Right ventricle myocardium inferior (tissue), 1 donor: Measurements from ENCODE around the gene IRF1. TPM values are rescaled to one million over a fixed set of nuclear protein-coding genes. Genes with fewer than 3 reads are reported as not detected.

Experiments
- ATAC-seq: fragments of 200-7000 bp; cut with Tn5 transposase; one replicate; pipeline ENCODE4 v1.9.1; 2020; ENCODE audit warnings: mild to moderate bottlenecking, moderate library complexity
- DNase-seq: peaks from one replicate; pipeline ENCODE4 v3.0.0; 2021; ENCODE audit errors: missing footprints
- intact Hi-C: fragments of 100-400 bp; cut with DNase I; formaldehyde crosslinking; loops from one replicate; pipeline ENCODE4 v1.11.0; 2022
- total RNA-seq: library from RNA; stranded (reverse); fragmentation: NEBNext Ultra II Directional; extraction: Animal tissue kit (Norgen Biotek cat#: 25700); gene quantifications from one replicate; pipeline ENCODE4 v1.2.1, GENCODE V29; 2021
- donor health status: DM: no; HTN: yes; CAD: no; lungs with severe emphysema.

Gene IRF1
- total RNA-seq, 1 donor from 2014 or later = 12.7 TPM

GRCh38 chr5:132480042-132480441 lies 10.5 kb downstream of the IRF1 start:
- ATAC-seq = no peak
- intact Hi-C loops = no loop called here
- no peak for DNase-seq

DNA sequence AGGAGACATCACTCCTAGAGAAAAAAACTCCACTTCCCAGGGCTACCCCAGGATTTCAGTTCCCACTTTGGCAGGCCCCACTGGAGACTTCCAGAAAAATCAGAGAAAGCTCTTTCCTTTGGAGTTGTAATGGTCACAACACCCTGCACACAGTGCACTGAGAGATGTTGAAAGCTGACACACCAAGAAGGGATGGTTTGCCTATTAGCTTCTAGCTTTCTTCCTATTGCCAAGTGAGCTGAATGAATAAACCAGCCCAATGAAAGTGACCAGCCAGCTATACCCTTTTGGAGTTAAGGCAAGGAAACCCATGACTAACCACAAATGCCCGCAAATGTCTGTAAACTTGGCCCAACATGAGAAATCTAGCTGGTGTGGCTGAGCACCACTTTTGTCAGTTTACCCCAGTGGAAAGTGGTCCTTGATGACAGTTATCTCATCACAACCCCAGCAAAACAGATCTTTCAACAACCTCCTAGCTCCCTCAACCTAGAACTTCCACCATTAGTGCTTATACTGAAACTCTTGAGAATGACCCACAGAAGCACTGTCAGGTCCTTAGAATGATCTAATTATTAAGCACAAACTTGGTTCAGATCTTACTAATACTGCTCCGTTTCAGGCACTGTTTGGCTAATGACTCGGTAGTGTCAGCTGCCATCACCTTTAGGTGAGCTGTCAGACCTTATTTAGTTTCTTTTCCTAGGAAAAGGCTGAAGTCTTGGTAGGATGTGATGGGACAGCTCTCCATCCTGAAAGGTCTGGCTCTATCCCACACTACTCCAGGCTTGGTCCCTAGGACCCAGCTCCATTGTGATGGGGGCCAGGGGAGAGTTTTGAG lies 11.2 kb downstream of the IRF1 start:
- no peak for ATAC-seq
- DNase-seq = no peak
- intact Hi-C loops = loop anchor here (5.0 kb wide), 1 partner anchor 52 kb away; no protein-coding TSS in a partner anchor

- DNase-seq (no peak), ATAC-seq (no peak)
- intact Hi-C loops = loop anchor here (5.0 kb wide), 1 partner anchor 51 kb away; no protein-coding TSS in a partner anchor
These were observed 12.2 kb downstream of the IRF1 start for GRCh38 chr5:132478366-132478871.

DNA sequence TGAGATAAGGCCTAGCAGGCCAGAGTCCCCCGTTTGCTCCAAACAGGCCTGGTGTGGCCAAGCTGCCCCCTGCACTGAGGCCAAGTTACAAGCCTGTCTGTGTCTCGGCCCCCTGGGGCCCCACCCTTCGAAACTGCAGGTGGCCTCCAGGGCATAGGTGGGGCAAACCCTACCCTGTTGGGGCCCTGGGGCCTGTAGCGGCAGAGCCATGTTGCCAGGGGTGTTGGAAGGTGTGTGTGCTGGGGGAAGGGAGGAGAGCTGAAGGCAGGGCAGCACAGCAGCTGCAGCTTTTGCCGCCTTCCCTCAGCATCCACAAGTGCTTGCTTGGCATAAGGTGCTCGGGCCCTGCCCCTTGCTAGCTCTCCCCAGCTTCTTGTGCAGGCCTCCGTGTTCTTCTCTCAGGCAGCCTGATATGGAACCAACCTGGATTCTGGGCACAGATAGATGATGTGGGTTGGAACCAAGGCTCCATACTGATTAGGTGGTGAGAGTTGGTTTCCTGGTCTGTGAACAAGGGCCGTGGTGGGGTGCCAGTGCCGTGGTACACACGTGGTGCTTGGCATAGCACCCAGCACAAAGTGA lies 12.7 kb downstream of the IRF1 start:
- intact Hi-C loops = loop anchor here (5.0 kb wide), 1 partner anchor 51 kb away; no protein-coding TSS in a partner anchor
- ATAC-seq = no peak
- DNase-seq = no peak

DNA sequence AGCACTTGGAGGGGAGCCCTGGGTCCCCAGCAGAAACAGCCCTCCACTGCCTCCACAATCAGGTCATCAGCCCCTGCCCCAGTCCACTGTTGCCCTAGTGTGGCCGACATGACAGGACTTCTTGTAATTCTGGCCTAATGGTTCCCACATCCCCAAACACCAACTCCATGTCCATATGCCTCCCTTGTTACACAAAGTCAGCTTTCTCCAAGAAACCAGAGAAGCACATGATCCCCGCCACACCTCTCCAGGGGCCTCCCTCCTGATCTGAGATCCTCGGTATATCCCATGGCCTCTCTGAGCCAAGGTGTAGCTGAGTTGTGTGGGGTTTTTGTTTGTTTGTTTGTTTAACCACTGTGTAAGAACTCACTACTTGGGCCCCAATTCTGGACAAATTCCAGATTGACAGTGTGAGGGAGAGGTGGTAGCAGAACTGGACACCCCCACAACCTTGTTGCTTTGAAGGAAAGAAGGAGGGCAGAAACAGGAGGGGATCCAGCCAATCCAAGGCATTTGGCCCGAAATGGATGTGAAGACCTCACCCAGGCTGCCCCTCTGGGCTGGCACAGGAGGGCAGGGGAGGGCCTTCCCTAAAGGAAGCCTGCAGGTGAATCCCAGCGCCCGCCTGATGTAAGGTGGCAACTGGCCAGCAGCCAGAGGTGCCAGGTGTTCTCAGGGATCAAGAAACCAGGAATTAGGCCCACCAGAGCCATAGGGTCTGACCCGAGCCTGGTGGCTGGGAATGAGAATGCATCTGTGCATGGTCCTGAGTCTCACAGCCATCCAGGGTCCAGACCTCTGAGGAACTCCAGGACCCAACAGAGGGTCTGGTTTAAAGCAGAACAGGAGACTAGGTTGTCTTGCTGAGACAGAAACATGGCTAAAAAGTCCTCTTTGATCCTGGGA lies 13.4 kb downstream of the IRF1 start:
- DNase-seq (no peak), ATAC-seq (no peak)
- intact Hi-C loops = loop anchor here (5.0 kb wide), 1 partner anchor 50 kb away; no protein-coding TSS in a partner anchor

DNA sequence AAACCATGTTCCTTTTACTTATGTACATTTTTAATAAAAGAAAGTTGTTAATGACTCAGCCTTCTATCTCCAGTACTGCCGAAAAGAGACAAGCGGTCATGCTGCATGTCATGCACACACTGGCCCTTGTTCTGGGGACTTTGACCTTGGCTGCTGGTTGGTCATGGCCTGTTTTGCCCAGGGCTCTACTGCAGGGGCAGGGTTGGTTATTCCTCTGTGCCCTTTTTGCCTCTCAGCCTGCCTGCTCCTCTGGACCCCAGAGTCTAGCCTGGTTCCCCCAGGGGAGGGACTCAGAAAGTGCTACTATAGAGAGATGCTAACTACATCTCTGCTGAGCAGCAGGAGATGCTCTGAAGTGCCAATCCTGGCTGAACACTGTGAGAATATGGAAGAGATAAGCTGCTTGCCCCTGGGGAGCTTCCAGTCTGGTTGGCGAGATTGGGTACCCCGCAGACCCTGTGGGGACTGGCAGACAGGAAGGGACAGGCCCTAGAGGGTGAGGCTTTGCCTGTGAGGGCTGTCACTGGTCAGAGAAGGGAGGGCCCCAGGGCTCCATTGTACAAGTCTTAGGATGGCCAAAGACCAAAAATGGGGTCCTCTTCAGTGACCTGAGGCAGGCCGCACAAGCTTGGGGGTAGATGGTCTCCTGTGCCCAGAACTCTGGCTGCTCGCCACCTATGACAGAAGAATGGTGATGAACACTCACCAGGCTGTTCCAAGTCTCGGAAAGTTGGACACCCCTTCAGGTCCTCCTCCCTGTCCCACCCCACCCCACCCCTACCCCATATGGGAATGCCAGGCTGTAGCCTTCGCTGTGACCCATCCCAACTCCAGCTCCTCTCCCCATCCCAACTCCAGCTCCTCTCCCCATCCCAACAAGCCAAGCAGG lies 14.3 kb downstream of the IRF1 start:
- no peak for DNase-seq
- peak; percentile 63 for ATAC-seq
- intact Hi-C loops = loop anchor here (5.0 kb wide), 1 partner anchor 49 kb away; no protein-coding TSS in a partner anchor

- intact Hi-C loops = loop anchor here (5.0 kb wide), 1 partner anchor 48 kb away; no protein-coding TSS in a partner anchor
- ATAC-seq (peak; percentile 51), DNase-seq (no peak)
These were observed 15.1 kb downstream of the IRF1 start for GRCh38 chr5:132475497-132475882.

GRCh38 chr5:132474881-132475496 lies 15.6 kb downstream of the IRF1 start:
- ATAC-seq = no peak

DNA sequence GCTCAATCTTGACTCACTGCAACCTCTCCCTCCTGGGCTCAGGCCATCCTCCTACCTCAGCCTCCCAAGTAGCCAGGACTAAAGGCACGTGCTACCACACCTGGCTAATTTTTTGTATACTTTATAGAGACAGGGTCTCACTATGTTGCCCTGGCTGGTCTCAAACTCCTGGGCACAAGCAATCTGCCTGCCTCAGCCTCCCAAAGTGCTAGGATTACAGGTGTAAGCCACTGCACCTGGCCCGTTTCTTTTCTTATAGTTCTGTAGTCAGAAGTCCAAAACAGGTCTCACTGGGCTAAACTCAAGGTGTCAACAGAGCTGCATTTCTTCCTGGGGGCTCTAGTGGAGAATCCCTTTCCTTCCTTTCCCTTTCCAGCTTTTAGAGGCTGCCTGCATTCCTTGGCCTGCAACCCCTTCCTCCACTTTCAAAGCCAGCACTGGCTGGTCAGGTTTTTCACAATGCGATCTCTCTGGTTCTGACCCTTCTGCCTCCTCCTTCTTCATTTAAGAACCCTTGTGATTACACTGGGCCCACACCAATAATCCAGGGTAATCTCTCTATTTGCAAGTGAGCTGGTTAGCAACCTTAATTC lies 16.3 kb downstream of the IRF1 start:
- no peak for DNase-seq

More at GRCh38 chr5:132474881-132475496, 15.6 kb downstream of the IRF1 start:
- DNase-seq = no peak
- intact Hi-C loops = loop anchor here (5.0 kb wide), 1 partner anchor 48 kb away; no protein-coding TSS in a partner anchor

GRCh38 chr5:132473668-132474067 lies 16.9 kb downstream of the IRF1 start:
- DNase-seq (no peak), ATAC-seq (no peak)
- intact Hi-C loops = no loop called here

More for the DNA sequence above, 16.3 kb downstream of the IRF1 start:
- no peak for ATAC-seq
- intact Hi-C loops = no loop called here

GRCh38 chr5:132473019-132473531 lies 17.5 kb downstream of the IRF1 start:
- DNase-seq (no peak), ATAC-seq (no peak)
- intact Hi-C loops = no loop called here

DNA sequence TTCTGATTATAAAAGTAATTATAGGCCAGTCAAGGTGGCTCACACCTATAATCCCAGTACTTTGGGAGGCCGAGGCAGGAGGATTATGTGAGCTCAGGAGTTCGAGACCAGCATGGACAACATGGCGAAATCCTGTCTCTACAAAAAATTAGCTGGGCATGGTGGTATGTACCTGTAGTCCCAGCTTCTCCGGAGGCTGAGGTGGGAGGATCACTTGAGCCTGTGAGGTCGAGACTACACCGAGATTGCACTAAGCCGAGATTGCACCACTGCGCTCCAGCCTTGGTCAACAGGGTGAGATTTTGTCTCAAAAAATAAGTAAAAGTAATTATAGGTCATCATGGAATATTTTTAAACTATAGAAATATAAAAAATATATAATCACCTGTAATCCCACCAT lies 18.1 kb downstream of the IRF1 start:
- DNase-seq (no peak), ATAC-seq (no peak)
- intact Hi-C loops = no loop called here

- DNase-seq (no peak), ATAC-seq (no peak)
- intact Hi-C loops = no loop called here
These were observed 18.6 kb downstream of the IRF1 start for GRCh38 chr5:132471944-132472343.

DNA sequence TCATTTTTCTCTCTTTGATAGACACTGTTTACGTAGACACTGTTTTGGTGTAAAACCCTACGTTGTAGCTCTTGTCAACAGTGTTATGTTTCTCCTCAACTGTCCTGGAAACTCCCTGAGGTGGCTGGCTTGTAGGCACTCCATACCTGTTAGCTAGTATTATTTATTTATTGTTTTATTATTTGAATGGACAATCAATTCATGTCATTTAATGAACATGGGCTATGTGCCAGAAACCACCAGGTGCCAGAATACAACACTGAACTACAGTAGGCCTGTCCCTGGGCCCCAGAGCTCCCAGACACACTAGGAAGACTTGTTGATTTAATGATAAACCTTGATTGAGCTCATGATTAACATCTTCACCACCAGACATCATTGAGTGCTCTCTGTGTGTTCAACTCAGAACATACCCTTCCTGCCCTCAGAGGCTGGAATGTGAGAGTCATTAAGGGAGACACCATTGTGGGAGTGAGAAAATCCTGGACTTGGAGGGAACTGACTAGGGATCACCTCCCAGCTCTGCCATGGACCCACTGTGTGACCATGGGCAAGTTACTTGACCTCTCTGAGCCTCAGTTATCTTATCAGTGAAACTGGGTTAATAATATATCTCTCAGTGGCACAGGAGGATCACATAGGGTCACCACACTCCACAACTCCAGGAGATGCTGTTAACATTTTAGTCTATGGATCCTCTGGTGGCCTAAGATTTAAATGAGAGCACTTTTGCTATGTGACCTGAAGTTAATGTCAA lies 19.2 kb downstream of the IRF1 start:
- intact Hi-C loops = no loop called here
- DNase-seq = no peak
- no peak for ATAC-seq

DNA sequence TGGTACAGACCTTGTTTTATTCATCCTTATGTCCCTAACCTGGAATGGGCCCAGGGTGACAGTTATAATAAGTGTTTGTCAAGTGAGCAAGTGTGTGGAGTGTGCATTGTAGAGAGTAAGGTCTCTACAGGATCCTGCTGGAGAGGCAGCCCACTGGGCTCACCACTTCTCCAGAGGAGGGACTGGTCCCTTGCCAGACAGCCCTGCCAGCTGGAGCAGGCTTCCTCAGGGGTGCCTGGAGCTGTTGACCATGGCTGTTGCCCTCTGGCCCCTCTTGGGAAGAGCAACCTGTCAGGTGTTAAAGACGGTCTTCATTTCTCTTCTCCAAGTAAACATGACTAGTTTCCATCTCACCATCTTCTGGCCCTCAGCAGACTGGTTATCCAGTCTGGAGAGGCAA lies 20.0 kb downstream of the IRF1 start:
- ATAC-seq (no peak), DNase-seq (no peak)
- intact Hi-C loops = no loop called here

- intact Hi-C loops = no loop called here
- ATAC-seq (no peak), DNase-seq (no peak)
These were observed 20.6 kb downstream of the IRF1 start for GRCh38 chr5:132470010-132470392.
